Measurements from ENCODE around the gene ATG16L1. TPM values are rescaled to one million over a fixed set of nuclear protein-coding genes. Genes with fewer than 3 reads are reported as not detected.

ATG16L1 gene
- total RNA-seq, 1 experiment from 2014 or later, result 42.0 TPM

DNA sequence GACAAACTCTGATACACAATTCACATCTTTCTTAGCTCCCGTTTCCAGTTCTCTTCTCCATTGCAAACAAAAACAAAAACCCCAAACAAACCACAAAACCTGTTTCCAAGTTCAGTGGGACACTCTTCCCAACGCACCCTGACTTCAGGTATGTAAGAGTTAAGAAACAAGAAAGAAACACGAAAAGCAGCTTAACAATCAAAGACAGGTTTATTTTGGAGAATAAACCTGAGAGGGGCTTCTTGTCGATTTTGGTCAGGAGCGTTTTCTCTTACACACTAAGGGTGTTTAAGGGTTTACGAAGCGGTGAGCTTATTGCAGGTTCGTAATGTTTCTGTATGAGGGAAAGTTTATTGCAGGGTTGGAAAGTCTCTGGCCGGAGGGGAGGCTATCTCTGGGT is 905 bp upstream of the ATG16L1 start:
- no peak overlapping the region for H2BK120ac ChIP-seq (ENCODE audit: low read depth, low read length, poor library complexity, severe bottlenecking)
- H3K23me2 ChIP-seq (ENCODE audit: insufficient read length, low read depth, low read length, poor library complexity, severe bottlenecking), result peaks cover 6% of the 10 kb centered on the region
- H3K79me1 ChIP-seq (ENCODE audit: insufficient read depth, low read depth, low read length, poor library complexity, severe bottlenecking), result peaks cover 12% of the 10 kb centered on the region
- no peak overlapping the region for H3K27ac ChIP-seq (ENCODE audit: insufficient read length, low read depth, low read length)
- H3K9me3 Mint-ChIP-seq, result peaks cover 12 to 18% of the 10 kb centered on the region in 2 experiments
- no peak overlapping the region for H2BK15ac ChIP-seq (ENCODE audit: low read depth, low read length)
- H3K27me3 ChIP-seq (ENCODE audit: insufficient read depth, low read length), result no peaks in the 10 kb centered on the region
- H3T11ph ChIP-seq (ENCODE audit: low read length), result no peak overlapping the region
- no peak overlapping the region for H4K8ac ChIP-seq (replicated peaks; ENCODE audit: insufficient read length, low read depth, low read length)
- no peak overlapping the region for H3K4me2 ChIP-seq (ENCODE audit: insufficient read depth, insufficient read length, low read length)
- H3K27me3 Mint-ChIP-seq (ENCODE audit: low read depth), result peaks cover 4% of the 10 kb centered on the region; the same call in 1 of the 2 replicates
- no peak overlapping the region for H3K27ac Mint-ChIP-seq
- H3K9ac ChIP-seq (ENCODE audit: extremely low read depth, insufficient read length, low read length), result no peak overlapping the region
- peak overlapping the region in 1 of 2 experiments; percentile 97; a peak in 2 of 5 replicates for H3K4me3 Mint-ChIP-seq
- peaks cover 7% of the 10 kb centered on the region for H3K9me3 ChIP-seq (ENCODE audit: control insufficient read depth, low read depth, low read length)
- no peak overlapping the region for H2BK20ac ChIP-seq (ENCODE audit: low read depth, low read length, poor library complexity, severe bottlenecking)
- H3K23ac ChIP-seq (ENCODE audit: insufficient read length, low read depth, low read length), result no peak overlapping the region
- no peak overlapping the region for H3K4ac ChIP-seq (ENCODE audit: low read depth, low read length)
- no peak overlapping the region for H2AK5ac ChIP-seq (ENCODE audit: insufficient read length, low read length)
- no peak overlapping the region for H3K56ac ChIP-seq (ENCODE audit: insufficient read length, low read depth, low read length)
- DNase-seq, result no peak
- H2BK12ac ChIP-seq (ENCODE audit: insufficient read length, low read depth, low read length), result no peak overlapping the region
- no peak overlapping the region for H4K91ac ChIP-seq (ENCODE audit: insufficient read length, low read depth, low read length)
- peaks cover 3% of the 10 kb centered on the region; the same call in 1 of the 2 replicates for H3K4me1 ChIP-seq (ENCODE audit: insufficient read depth, low read length)
- no peaks in the 10 kb centered on the region for H4K20me1 ChIP-seq (ENCODE audit: control insufficient read depth, insufficient read depth, insufficient read length)
- H3K36me3 Mint-ChIP-seq (ENCODE audit: insufficient read depth in 1 of 3, low read depth in 3 of 3), result peaks cover 9 to 23% (median 18%) of the 10 kb centered on the region in 3 experiments
- H4K5ac ChIP-seq (ENCODE audit: insufficient read length, low read depth, low read length), result no peak overlapping the region
- no peak overlapping the region for H2AFZ ChIP-seq (ENCODE audit: low read length)
- H2BK5ac ChIP-seq (ENCODE audit: insufficient read length, low read length), result no peak overlapping the region
- H3K4me1 Mint-ChIP-seq, result peaks cover 5 to 6% of the 10 kb centered on the region in 2 experiments
- no CpG with 5 or more reads among the region's 9 CpGs for WGBS (ENCODE audit: extremely low coverage, insufficient read length, low lambda C conversion rate)
- H3K18ac ChIP-seq (ENCODE audit: insufficient read length, low read depth, low read length), result no peak overlapping the region
- TF ChIP-seq CTCF (conservative IDR thresholded peaks at IDR 0.05), result no peak
- H3K14ac ChIP-seq (ENCODE audit: insufficient read depth, low read length), result no peak overlapping the region
- peaks cover 17% of the 10 kb centered on the region; the same call in 1 of the 2 replicates for H3K79me2 ChIP-seq (ENCODE audit: insufficient read depth, low read length)

All from H9 (cell line).